Keratinocyte (primary cell): ENCODE results near the gene HEXD.

Experiments
- EZH2 ChIP-seq: IDR thresholded peaks from one replicate; pipeline ENCODE4 v1.6.1; 2012; ENCODE audit warnings: inconsistent platforms, mild to moderate bottlenecking, low read length, moderate library complexity
- TF ChIP-seq, protein P1 (sequence below), 3 experiments: IDR thresholded peaks in 1 of 3; conservative IDR thresholded peaks in 1 of 3; optimal IDR thresholded peaks in 1 of 3; 2 replicates in 2 of 3; 3 replicates in 1 of 3; pipeline versions ENCODE3 to v1.5.1; 2011; ENCODE audit warnings: low read length in 3 of 3, mild to moderate bottlenecking in 3 of 3, moderate library complexity in 2 of 3, control low read depth in 1 of 3, inconsistent platforms in 1 of 3; ENCODE audit not compliant: insufficient read depth in 2 of 3; ENCODE audit errors: extremely low read depth in 1 of 3

DNA sequence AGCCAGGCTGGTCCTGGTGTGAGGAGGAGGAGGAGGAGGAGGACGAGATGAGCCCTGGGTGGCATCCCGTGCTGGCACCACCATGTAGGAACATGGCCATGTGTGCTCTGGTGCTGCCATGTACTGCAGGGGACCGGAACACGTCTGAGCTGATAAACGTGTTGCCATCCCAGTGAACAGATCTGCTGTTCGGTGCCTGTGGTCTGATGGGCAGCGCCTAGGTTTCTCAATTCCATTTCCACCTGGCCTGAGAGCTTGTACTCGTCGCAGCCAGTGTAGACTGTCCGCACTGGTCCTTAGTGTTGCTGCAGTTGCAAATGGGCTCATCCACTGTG is 73.0 kb downstream of the HEXD start:
- TF ChIP-seq, protein P1, sequence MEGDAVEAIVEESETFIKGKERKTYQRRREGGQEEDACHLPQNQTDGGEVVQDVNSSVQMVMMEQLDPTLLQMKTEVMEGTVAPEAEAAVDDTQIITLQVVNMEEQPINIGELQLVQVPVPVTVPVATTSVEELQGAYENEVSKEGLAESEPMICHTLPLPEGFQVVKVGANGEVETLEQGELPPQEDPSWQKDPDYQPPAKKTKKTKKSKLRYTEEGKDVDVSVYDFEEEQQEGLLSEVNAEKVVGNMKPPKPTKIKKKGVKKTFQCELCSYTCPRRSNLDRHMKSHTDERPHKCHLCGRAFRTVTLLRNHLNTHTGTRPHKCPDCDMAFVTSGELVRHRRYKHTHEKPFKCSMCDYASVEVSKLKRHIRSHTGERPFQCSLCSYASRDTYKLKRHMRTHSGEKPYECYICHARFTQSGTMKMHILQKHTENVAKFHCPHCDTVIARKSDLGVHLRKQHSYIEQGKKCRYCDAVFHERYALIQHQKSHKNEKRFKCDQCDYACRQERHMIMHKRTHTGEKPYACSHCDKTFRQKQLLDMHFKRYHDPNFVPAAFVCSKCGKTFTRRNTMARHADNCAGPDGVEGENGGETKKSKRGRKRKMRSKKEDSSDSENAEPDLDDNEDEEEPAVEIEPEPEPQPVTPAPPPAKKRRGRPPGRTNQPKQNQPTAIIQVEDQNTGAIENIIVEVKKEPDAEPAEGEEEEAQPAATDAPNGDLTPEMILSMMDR (optimal IDR thresholded peaks at IDR 0.05 in 1 of 3, IDR thresholded peaks at IDR 0.05 in 1 of 3, conservative IDR thresholded peaks at IDR 0.05 in 1 of 3; ENCODE audit: extremely low read depth in 1 of 3, insufficient read depth in 2 of 3, low read length in 3 of 3), result no peak
- TF ChIP-seq EZH2, result no peak
